ENCODE data around the gene PRKACB. TPM values are rescaled to one million over a fixed set of nuclear protein-coding genes. Genes with fewer than 3 reads are reported as not detected.

The PRKACB gene
- total and polyA plus RNA-seq, 2 of the 8 experiments (the other 6 are each of a cell fraction or from before 2014, with no cell fraction given) = 7.8 to 31.0 TPM

GRCh38 chr1:84265867-84266266 lies 121.8 kb downstream of the PRKACB start (continued):
- TF ChIP-seq SIN3A (conservative IDR thresholded peaks at IDR 0.05 in 1 of 2, IDR thresholded peaks at IDR 0.05 in 1 of 2; ENCODE audit: low read depth in 1 of 2, low read length in 2 of 2) (no peak), SP1 (IDR thresholded peaks at IDR 0.05; ENCODE audit: low read depth, low read length) (no peak), ZNF274 (IDR thresholded peaks at IDR 0.05; ENCODE audit: borderline replicate concordance, extremely low read depth, low read length) (no peak), BRCA1 (IDR thresholded peaks at IDR 0.05; ENCODE audit: low read depth, low read length) (no peak), TAF1 (IDR thresholded peaks at IDR 0.05; ENCODE audit: low read depth, low read length) (no peak)

Measured in H1 (cell line).